ENCODE data around the gene NKD2.

GRCh38 chr5:1036504-1037122 is 28.0 kb downstream of the NKD2 start:
- TF ChIP-seq TAF1 (IDR thresholded peaks at IDR 0.05; ENCODE audit: borderline replicate concordance, insufficient read depth, low read length) = no peak
- TF ChIP-seq POLR2AphosphoS5 (IDR thresholded peaks at IDR 0.05; ENCODE audit: low read depth, low read length) = no peak

Data from PFSK-1 (cell line).